T-cell (primary cell): Measurements from ENCODE around the gene ALPK3. TPM values are rescaled to one million over a fixed set of nuclear protein-coding genes. Genes with fewer than 3 reads are reported as not detected.

Experiments
- ATAC-seq, 4 experiments: fragments of 200-7000 bp in 3 of 4; fragments of 150-1000 bp in 1 of 4; cut with Tn5 transposase; replicated peaks in 1 of 4; 1 replicate in 3 of 4; 2 replicates in 1 of 4; pipeline ENCODE4 v1.10.0; 2021; ENCODE audit warnings: moderate library complexity in 3 of 4, mild to moderate bottlenecking in 2 of 4, moderate number of reproducible peaks in 1 of 4
- CTCF ChIA-PET, 2 donors: fragments of 300-600 bp; sonication (Branson Sonifier 250); formaldehyde crosslinking; loops; one replicate each; lab custom pipeline; 2022; ENCODE audit warnings: antibody characterized with exemption in 2 of 2; lab: Charles Lee
- POLR2A ChIA-PET, 2 donors: fragments of 300-600 bp; sonication (Branson Sonifier 250); formaldehyde crosslinking; loops; one replicate each; lab custom pipeline; 2022; ENCODE audit warnings: antibody characterized with exemption in 2 of 2; lab: Charles Lee
- DNase-seq, 35 experiments: peaks; one replicate each; pipeline versions ENCODE4 v3.0.0 to v3.0.0-alpha.2; 2013 to 2023
- H3K27ac ChIP-seq: one replicate; pipeline ENCODE4 v1.5.1; 2013; ENCODE audit warnings: low read length
- H3K27me3 ChIP-seq, 2 experiments: replicated peaks in 1 of 2; 1 replicate in 1 of 2; 2 replicates in 1 of 2; pipeline versions ENCODE4 v1.6.1 to v1.7.0; 2013; ENCODE audit warnings: low read length in 1 of 2, mixed read lengths in 1 of 2; ENCODE audit not compliant: control insufficient read depth in 2 of 2, insufficient read depth in 2 of 2; ENCODE audit errors: extremely low read depth in 1 of 2
- H3K36me3 ChIP-seq, 2 donors: 1 replicate in 1 of 2; 2 replicates in 1 of 2; pipeline versions ENCODE4 v1.6.1 to v1.7.0; 2013; ENCODE audit warnings: low read length in 1 of 2; ENCODE audit not compliant: control insufficient read depth in 2 of 2, insufficient read depth in 1 of 2; ENCODE audit errors: extremely low read depth in 1 of 2
- H3K4me1 ChIP-seq, 2 experiments: 1 replicate in 1 of 2; 2 replicates in 1 of 2; pipeline versions ENCODE4 v1.6.1 to v1.7.0; 2013; ENCODE audit warnings: low read length in 2 of 2, mixed read lengths in 1 of 2; ENCODE audit not compliant: insufficient read depth in 2 of 2, control insufficient read depth in 1 of 2; ENCODE audit errors: extremely low read depth in 1 of 2
- H3K4me3 ChIP-seq, 2 donors: 1 replicate in 1 of 2; 2 replicates in 1 of 2; pipeline versions ENCODE4 v1.5.1 to v1.7.0; 2013; ENCODE audit warnings: mild to moderate bottlenecking in 2 of 2, low read length in 1 of 2, moderate library complexity in 1 of 2; ENCODE audit not compliant: control insufficient read depth in 1 of 2; ENCODE audit errors: extremely low read depth in 1 of 2
- H3K9me3 ChIP-seq: 2 replicates; pipeline ENCODE4 v1.7.0; 2013
- H3K27ac Mint-ChIP-seq, 2 donors: one replicate each; pipeline ENCODE4 v1.8.0; 2020 to 2021; ENCODE audit warnings: mild to moderate bottlenecking in 2 of 2, mixed read lengths in 2 of 2
- H3K27me3 Mint-ChIP-seq, 2 donors: one replicate each; pipeline ENCODE4 v1.8.0; 2021 to 2022; ENCODE audit warnings: mixed read lengths in 2 of 2
- H3K36me3 Mint-ChIP-seq: one replicate; pipeline ENCODE4 v1.8.0; 2021; ENCODE audit warnings: mixed read lengths
- H3K4me1 Mint-ChIP-seq, 3 donors: one replicate each; pipeline ENCODE4 v1.8.0; 2020 to 2022; ENCODE audit warnings: mixed read lengths in 3 of 3, mild to moderate bottlenecking in 1 of 3
- H3K4me3 Mint-ChIP-seq, 3 donors: one replicate each; pipeline ENCODE4 v1.8.0; 2020 to 2022; ENCODE audit warnings: mild to moderate bottlenecking in 3 of 3, mixed read lengths in 3 of 3, moderate library complexity in 3 of 3
- H3K9me3 Mint-ChIP-seq, 3 donors: one replicate each; pipeline ENCODE4 v1.8.0; 2020 to 2022; ENCODE audit warnings: mixed read lengths in 3 of 3
- WGBS: methylation state at CpG from one replicate; pipeline ENCODE4 v1.1.5; 2013; ENCODE audit warnings: missing lambda C conversion rate; ENCODE audit not compliant: insufficient coverage; 5-methylcytosine and 5-hydroxymethylcytosine counted together
- total RNA-seq, 35 experiments: library from RNA in 6 of 35; stranded (reverse) in 6 of 35; fragments of 120-200 nt in 1 of 35; gene quantifications; one replicate each; pipeline versions ENCODE4 v1.2.1 to v1.2.4 and lab custom pipeline; 2013 to 2026

Gene ALPK3
- total RNA-seq, 5 donors from 2014 or later (not counting 1 experiment from before 2014, with no cell fraction given) = 0.16 to 0.82 (median 0.22) TPM

GRCh38 chr15:84914909-84915605 is 97.9 kb downstream of the ALPK3 start:
- no peak overlapping the region for H3K4me3 ChIP-seq
- H3K27ac ChIP-seq = no peak overlapping the region
- H3K9me3 Mint-ChIP-seq = no peaks in the 10 kb centered on the region
- DNase-seq (peak in 12 of 35 experiments; percentile 1 to 31 (median 10)), ATAC-seq (peak; percentile 40 to 68 (median 56))
- peaks cover 4 to 5% of the 10 kb centered on the region in 2 donors for H3K27me3 Mint-ChIP-seq
- no peaks in the 10 kb centered on the region for H3K36me3 ChIP-seq
- H3K4me1 ChIP-seq = no peaks in the 10 kb centered on the region
- POLR2A ChIA-PET = interaction anchor here in 1 of 2 donors (0.5 kb wide), 1 partner anchor 51 kb away, joined by 3 read pairs; no protein-coding TSS in a partner anchor
- WGBS = 70% methylated on average over 7 of the region's 12 CpGs
- no peaks in the 10 kb centered on the region for H3K9me3 ChIP-seq
- peaks cover 4 to 5% (median 5%) of the 10 kb centered on the region in 3 donors for H3K4me1 Mint-ChIP-seq
- no peaks in the 10 kb centered on the region for H3K36me3 Mint-ChIP-seq
- H3K27ac Mint-ChIP-seq = peak overlapping the region in 1 of 2 donors; percentile 31
- H3K4me3 Mint-ChIP-seq = no peak overlapping the region
- CTCF ChIA-PET = no interaction called here
- peaks cover 0 to 21% of the 10 kb centered on the region in 2 experiments for H3K27me3 ChIP-seq

GRCh38 chr15:84915606-84915958 is 98.4 kb downstream of the ALPK3 start:
- Histone ChIP-seq H3K27me3 (peaks cover 0 to 21% of the 10 kb centered on the region in 2 experiments), H3K27ac (no peak overlapping the region), H3K4me3 (no peak overlapping the region), H3K36me3 (no peaks in the 10 kb centered on the region), H3K9me3 (no peaks in the 10 kb centered on the region), H3K4me1 (no peaks in the 10 kb centered on the region)
- Mint-ChIP-seq H3K27ac (peak overlapping the region in 1 of 2 donors; percentile 31), H3K4me1 (peaks cover 4 to 5% (median 5%) of the 10 kb centered on the region in 3 donors), H3K4me3 (no peak overlapping the region), H3K9me3 (no peaks in the 10 kb centered on the region), H3K27me3 (peaks cover 3 to 5% of the 10 kb centered on the region in 2 donors), H3K36me3 (no peaks in the 10 kb centered on the region)
- ChIA-PET POLR2A (interaction anchor here in 1 of 2 donors (0.5 kb wide), 1 partner anchor 50 kb away, joined by 3 read pairs; no protein-coding TSS in a partner anchor), CTCF (no interaction called here)
- ATAC-seq = no peak
- 90% methylated on average over 3 of the region's 3 CpGs for WGBS
- no peak for DNase-seq

DNA sequence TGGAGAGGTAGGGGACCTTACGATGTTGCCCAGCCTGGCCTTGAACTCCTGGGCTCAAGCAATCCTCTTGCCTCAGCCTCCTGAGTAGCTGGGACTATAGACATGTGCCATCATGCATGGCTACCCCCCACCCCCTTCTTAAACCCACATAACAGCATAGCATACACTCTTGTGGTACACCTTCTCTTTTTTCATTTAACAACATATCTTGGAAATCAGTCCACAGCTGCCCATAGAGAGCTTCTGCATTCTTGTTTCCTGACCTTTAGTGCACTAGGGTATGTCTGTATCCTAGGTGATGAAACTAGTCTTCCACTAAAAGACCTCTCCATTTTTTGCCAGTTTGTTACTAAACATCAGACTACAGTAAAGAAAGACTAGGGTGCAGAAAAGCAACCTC is 100.3 kb downstream of the ALPK3 start:
- CTCF ChIA-PET = interaction anchor here in 1 of 2 donors (0.6 kb wide), 1 partner anchor 342 kb away, joined by 5 read pairs; no protein-coding TSS in a partner anchor

DNA sequence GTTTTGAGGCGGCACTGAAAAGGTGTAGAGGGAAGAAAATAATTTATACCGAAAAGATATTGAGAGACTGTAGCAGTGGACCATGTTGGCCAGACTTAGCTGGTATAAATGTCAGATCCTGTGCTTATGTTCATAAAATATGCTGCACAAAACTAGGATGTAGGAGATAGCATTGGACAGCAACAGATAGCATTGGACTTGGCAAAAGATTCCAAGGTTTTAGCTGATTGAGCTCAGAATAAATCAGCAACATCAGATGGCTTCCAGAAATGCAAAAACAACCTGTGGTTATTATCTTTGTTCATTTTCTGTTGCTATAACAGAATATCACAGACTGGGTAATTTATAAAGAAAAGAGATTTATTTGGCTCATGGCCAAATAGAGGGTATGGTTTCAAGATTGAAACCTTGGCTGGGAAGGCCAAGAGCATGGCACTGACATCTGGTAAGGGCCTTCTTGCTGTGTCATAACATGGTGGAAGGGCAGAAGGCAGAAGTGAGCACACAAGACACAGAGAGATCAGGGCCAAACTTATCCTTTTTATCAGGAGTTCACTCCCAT is 102.0 kb downstream of the ALPK3 start:
- Histone ChIP-seq H3K4me1 (no peaks in the 10 kb centered on the region), H3K4me3 (no peak overlapping the region), H3K9me3 (no peaks in the 10 kb centered on the region), H3K27me3 (peaks cover 0 to 27% of the 10 kb centered on the region in 2 experiments), H3K36me3 (no peaks in the 10 kb centered on the region), H3K27ac (no peak overlapping the region)
- Mint-ChIP-seq H3K27ac (no peak overlapping the region), H3K4me1 (peaks cover 4 to 5% (median 5%) of the 10 kb centered on the region in 3 donors), H3K4me3 (no peak overlapping the region), H3K27me3 (peaks cover 2 to 5% of the 10 kb centered on the region in 2 donors), H3K9me3 (no peaks in the 10 kb centered on the region), H3K36me3 (no peaks in the 10 kb centered on the region)
- ATAC-seq (no peak), DNase-seq (no peak)
- ChIA-PET POLR2A (no interaction called here), CTCF (no interaction called here)
- WGBS = 96% methylated on average over 2 of the region's 2 CpGs

More for the DNA sequence above, 100.3 kb downstream of the ALPK3 start:
- H3K27ac Mint-ChIP-seq = no peak overlapping the region
- 100% methylated on average over 1 of the region's 1 CpG for WGBS
- no peaks in the 10 kb centered on the region for H3K36me3 Mint-ChIP-seq
- Histone ChIP-seq H3K36me3 (no peaks in the 10 kb centered on the region), H3K4me1 (no peaks in the 10 kb centered on the region), H3K4me3 (no peak overlapping the region), H3K27me3 (peaks cover 0 to 20% of the 10 kb centered on the region in 2 experiments), H3K9me3 (no peaks in the 10 kb centered on the region), H3K27ac (no peak overlapping the region)
- POLR2A ChIA-PET = no interaction called here
- H3K9me3 Mint-ChIP-seq = no peaks in the 10 kb centered on the region
- DNase-seq = no peak
- peaks cover 4 to 5% (median 5%) of the 10 kb centered on the region in 3 donors for H3K4me1 Mint-ChIP-seq
- H3K27me3 Mint-ChIP-seq = peaks cover 2 to 5% of the 10 kb centered on the region in 2 donors
- ATAC-seq = no peak
- H3K4me3 Mint-ChIP-seq = no peak overlapping the region

DNA sequence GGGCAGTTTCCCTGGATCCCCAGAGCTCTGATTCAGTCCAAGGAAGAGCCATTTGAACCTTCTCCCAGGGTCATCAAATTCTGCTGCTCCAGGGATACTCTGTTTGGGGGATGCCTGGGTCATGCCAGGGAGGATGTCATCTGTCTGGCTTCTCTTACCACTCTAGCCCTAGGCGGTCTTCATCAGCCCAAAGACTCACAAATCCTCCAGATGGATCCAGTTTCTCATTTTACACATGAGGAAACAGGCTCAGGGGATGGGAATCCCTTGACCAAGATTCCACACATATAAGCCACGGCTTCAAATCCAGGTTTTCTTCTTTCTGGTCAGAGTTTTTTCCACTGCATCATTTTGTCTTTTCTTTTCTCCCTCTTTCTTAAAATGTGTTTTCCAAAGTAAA is 104.0 kb downstream of the ALPK3 start:
- H3K9me3 Mint-ChIP-seq = no peaks in the 10 kb centered on the region
- ChIA-PET CTCF (no interaction called here), POLR2A (no interaction called here)
- Histone ChIP-seq H3K27ac (no peak overlapping the region), H3K9me3 (no peaks in the 10 kb centered on the region), H3K27me3 (peaks cover 0 to 14% of the 10 kb centered on the region in 2 experiments), H3K36me3 (no peaks in the 10 kb centered on the region), H3K4me1 (no peaks in the 10 kb centered on the region), H3K4me3 (no peak overlapping the region)
- no peaks in the 10 kb centered on the region for H3K4me1 Mint-ChIP-seq
- H3K36me3 Mint-ChIP-seq = no peaks in the 10 kb centered on the region
- no peak for ATAC-seq
- 61% methylated on average over 2 of the region's 2 CpGs for WGBS
- no peaks in the 10 kb centered on the region for H3K27me3 Mint-ChIP-seq
- DNase-seq = no peak
- H3K27ac Mint-ChIP-seq = no peak overlapping the region
- no peak overlapping the region for H3K4me3 Mint-ChIP-seq

DNA sequence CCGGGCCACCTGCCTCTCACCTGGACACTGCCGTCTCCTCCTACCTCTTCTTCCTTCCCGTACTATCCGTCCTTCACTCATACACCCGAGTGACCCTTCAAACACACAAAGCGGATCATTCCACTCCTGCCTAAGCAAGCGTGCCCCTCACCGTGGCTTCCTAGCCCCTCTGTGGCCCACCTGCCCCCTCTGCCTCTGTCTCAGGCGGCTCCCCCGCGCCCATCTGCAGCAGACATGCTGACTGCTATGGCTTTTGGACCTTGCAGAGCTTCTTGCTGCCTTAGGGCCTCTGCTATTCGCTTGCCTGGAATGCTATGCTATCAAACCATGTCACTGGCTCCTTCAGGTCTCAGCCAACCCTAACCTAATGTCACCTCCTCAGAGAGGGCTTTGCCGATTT is 105.4 kb downstream of the ALPK3 start:
- Histone ChIP-seq H3K27me3 (peaks cover 0 to 11% of the 10 kb centered on the region in 2 experiments), H3K4me1 (no peaks in the 10 kb centered on the region), H3K36me3 (no peaks in the 10 kb centered on the region), H3K4me3 (no peak overlapping the region), H3K9me3 (no peaks in the 10 kb centered on the region), H3K27ac (no peak overlapping the region)
- CTCF ChIA-PET = no interaction called here
- no peak overlapping the region for H3K27ac Mint-ChIP-seq
- no peak for ATAC-seq
- H3K36me3 Mint-ChIP-seq = no peaks in the 10 kb centered on the region
- H3K9me3 Mint-ChIP-seq = no peaks in the 10 kb centered on the region
- 96% methylated on average over 12 of the region's 13 CpGs for WGBS
- no peak for DNase-seq
- no peak overlapping the region for H3K4me3 Mint-ChIP-seq
- POLR2A ChIA-PET = no interaction called here
- no peaks in the 10 kb centered on the region for H3K4me1 Mint-ChIP-seq
- H3K27me3 Mint-ChIP-seq = no peaks in the 10 kb centered on the region
